Tibial artery (tissue), 4 donors: Measurements from ENCODE around the gene RBM38.

Experiments used
- DNase-seq, 2 donors: peaks; one replicate each; pipeline ENCODE4 v3.0.0-alpha.2; 2019
- H3K27ac ChIP-seq, 2 donors: fragments of 200-600 bp; sonication (generic) in 1 of 2; 1 replicate in 1 of 2; 2 replicates in 1 of 2; pipeline ENCODE4 v1.5.1; 2018 to 2019; ENCODE audit warnings: mild to moderate bottlenecking in 1 of 2
- H3K27me3 ChIP-seq, 2 donors: fragments of 200-600 bp; sonication (generic) in 1 of 2; one replicate each; pipeline versions ENCODE4 v1.5.1 to v1.6.0; 2016 to 2019
- H3K36me3 ChIP-seq, 3 donors: fragments of 200-600 bp; sonication (generic) in 2 of 3; one replicate each; pipeline ENCODE4 v1.5.1; 2016 to 2019; ENCODE audit warnings: mild to moderate bottlenecking in 2 of 3
- H3K4me1 ChIP-seq, 4 donors: fragments of 200-600 bp; sonication (generic) in 2 of 4; 1 replicate in 3 of 4; 2 replicates in 1 of 4; pipeline ENCODE4 v1.5.1; 2016 to 2019
- H3K4me3 ChIP-seq, 2 donors: fragments of 200-600 bp; sonication (generic) in 1 of 2; 1 replicate in 1 of 2; 2 replicates in 1 of 2; pipeline ENCODE4 v1.5.1; 2018 to 2019; ENCODE audit warnings: mild to moderate bottlenecking in 2 of 2
- H3K9me3 ChIP-seq, 3 donors: fragments of 200-600 bp; sonication (generic) in 1 of 3; one replicate each; pipeline ENCODE4 v1.5.1; 2016 to 2019
- intact Hi-C: fragments of 100-400 bp; cut with DNase I; formaldehyde crosslinking; loops from one replicate; pipeline ENCODE4 v1.15.0; 2023; ENCODE audit warnings: low total_unique reads
- TF ChIP-seq, protein P1 (sequence below), 2 experiments: fragments of 200-600 bp in 1 of 2; fragments of 450-650 bp in 1 of 2; IDR thresholded peaks; one replicate each; pipeline ENCODE4 v1.5.1; 2017 to 2019; ENCODE audit warnings: antibody characterized with exemption in 2 of 2, mild to moderate bottlenecking in 1 of 2, moderate library complexity in 1 of 2

The RBM38 gene

DNA sequence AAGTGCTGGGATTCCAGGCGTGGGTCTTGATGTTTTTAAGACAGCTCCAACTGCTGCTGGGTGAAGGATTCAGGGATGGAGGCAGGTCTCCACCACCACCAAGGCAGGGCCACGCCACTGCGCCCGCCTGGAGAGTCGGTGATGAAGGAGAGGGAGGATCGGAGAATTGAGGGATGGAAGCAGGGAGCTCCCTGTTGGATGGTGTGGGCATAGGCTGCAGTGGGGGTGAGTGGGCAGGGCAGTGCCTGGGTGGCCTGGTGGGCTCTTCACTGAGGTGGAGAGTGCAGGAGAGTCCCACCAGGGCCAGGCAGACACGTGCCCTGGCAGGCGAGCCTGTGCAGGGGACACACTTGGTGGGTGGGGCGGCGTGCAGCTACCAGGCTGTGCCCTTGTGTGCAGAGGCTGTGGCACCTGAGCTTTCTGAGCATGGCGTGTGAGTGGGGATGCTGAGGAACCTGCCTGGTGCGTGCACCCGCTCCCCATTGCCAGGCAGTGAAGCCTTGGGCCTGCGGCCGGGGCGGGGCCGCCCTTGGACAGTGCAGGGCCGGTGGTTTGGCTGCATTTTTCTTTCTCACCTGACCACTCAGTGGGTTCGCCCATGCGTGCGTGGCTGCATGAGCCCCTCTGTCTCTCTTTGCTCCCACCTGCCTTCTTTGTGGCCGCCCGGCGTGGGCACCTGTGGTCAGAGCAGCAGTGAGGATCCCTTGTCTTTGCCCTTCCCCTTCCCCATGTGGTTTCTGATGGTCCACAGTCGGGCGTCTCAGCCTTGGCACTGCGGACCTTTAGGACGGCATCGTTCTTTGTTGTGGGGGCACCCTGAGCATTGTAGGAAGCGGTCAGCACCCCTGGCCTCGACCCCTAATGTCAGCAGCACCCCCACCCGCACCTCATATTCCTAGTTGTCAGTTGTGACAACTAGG, 11.3 kb downstream of the RBM38 start:
- no peaks in the 10 kb centered on the region for H3K9me3 ChIP-seq
- no peak overlapping the region for H3K4me3 ChIP-seq
- peaks cover 8 to 78% (median 64%) of the 10 kb centered on the region in 3 donors for H3K36me3 ChIP-seq
- no peak for DNase-seq
- intact Hi-C loops, result no loop called here
- no peak overlapping the region for H3K27ac ChIP-seq
- H3K4me1 ChIP-seq, result peaks cover 0 to 35% (median 25%) of the 10 kb centered on the region in 4 donors
- TF ChIP-seq, protein P1, sequence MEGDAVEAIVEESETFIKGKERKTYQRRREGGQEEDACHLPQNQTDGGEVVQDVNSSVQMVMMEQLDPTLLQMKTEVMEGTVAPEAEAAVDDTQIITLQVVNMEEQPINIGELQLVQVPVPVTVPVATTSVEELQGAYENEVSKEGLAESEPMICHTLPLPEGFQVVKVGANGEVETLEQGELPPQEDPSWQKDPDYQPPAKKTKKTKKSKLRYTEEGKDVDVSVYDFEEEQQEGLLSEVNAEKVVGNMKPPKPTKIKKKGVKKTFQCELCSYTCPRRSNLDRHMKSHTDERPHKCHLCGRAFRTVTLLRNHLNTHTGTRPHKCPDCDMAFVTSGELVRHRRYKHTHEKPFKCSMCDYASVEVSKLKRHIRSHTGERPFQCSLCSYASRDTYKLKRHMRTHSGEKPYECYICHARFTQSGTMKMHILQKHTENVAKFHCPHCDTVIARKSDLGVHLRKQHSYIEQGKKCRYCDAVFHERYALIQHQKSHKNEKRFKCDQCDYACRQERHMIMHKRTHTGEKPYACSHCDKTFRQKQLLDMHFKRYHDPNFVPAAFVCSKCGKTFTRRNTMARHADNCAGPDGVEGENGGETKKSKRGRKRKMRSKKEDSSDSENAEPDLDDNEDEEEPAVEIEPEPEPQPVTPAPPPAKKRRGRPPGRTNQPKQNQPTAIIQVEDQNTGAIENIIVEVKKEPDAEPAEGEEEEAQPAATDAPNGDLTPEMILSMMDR (IDR thresholded peaks at IDR 0.05), result no peak
- no peaks in the 10 kb centered on the region for H3K27me3 ChIP-seq

DNA sequence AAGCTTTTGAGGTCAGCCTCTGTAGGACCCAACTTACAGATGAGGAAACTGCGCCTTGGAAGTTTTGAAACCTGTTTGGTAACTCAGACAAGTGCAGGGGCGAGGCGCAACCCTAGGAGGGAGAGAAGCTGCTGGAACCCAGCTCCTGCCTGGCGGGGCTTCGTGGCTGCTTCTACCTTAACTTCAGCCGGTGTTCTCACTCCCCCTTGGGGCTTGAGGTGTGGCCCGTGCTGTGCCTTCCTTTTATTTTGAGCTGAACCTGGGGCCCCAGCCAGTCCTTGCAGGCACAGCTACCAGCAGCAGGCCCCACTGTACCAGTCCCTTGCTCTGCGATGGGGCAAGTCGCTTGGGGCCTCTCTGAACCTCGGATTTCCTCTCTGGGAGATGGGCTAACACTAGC, 12.0 kb downstream of the RBM38 start:
- Histone ChIP-seq H3K9me3 (no peaks in the 10 kb centered on the region), H3K27ac (no peak overlapping the region), H3K36me3 (peaks cover 15 to 81% (median 72%) of the 10 kb centered on the region in 3 donors), H3K27me3 (no peaks in the 10 kb centered on the region), H3K4me3 (no peak overlapping the region), H3K4me1 (peaks cover 0 to 31% (median 23%) of the 10 kb centered on the region in 4 donors)
- intact Hi-C loops, result no loop called here
- no peak for DNase-seq
- TF ChIP-seq, protein P1 (IDR thresholded peaks at IDR 0.05), result no peak

DNA sequence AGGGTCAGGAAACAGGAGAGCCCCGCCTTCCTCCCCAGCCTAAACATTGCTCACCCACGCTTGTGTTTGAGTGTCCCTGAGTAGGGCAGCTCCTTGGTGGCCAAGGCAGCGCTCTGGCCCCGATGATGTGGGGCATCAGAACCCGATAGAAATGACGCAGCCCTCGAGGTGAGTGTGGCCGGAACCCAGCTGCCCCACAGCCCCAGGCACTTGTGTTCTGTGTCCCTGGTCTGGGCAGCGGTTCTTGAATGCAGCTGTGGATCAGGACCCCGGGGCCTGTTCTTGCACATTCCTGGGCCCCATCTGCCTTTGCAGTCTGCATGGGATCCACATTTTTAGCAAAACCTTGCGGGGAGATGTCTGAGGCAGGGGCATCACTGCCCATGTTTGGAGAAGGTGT, 12.8 kb downstream of the RBM38 start:
- Histone ChIP-seq H3K4me1 (peaks cover 0 to 31% (median 21%) of the 10 kb centered on the region in 4 donors), H3K9me3 (no peaks in the 10 kb centered on the region), H3K36me3 (peaks cover 20 to 88% (median 79%) of the 10 kb centered on the region in 3 donors), H3K27ac (no peak overlapping the region), H3K4me3 (no peak overlapping the region), H3K27me3 (no peaks in the 10 kb centered on the region)
- TF ChIP-seq, protein P1 (IDR thresholded peaks at IDR 0.05), result no peak
- DNase-seq, result no peak
- intact Hi-C loops, result no loop called here

DNA sequence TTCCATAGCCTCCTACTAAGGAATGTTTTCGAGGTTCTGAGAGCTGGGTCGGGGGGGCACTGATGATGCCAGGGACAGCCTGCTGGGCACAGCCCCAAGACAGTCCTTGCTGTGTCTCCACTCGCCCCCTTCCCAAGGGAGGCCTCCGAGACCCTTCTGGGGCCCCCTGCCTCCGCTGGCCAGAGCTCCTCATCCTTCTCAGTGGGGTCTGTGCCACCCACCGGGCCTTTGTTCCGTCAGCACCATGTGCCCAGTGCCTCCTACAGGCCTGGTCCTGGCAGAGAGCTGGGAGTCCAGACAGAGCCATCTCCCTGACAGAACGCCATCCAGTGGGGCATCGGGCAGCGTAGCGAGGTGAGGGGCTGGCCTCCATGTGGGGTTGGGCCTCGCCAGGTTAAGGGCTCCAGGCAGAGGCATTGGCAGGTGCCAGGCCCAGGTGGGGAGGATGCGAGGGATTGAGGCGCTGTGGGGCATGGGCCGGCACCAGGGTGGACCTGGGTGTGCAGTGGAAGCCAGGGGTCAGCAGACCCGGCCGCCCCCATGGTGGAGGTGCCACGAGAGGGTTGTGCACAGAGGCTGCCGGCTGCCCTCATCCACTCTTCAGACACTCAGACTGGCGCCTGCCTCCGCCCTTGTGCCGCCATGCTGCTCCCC, 13.3 kb downstream of the RBM38 start:
- peaks cover 20 to 93% (median 83%) of the 10 kb centered on the region in 3 donors for H3K36me3 ChIP-seq
- no peak overlapping the region for H3K4me3 ChIP-seq
- no peaks in the 10 kb centered on the region for H3K27me3 ChIP-seq
- intact Hi-C loops, result no loop called here
- H3K9me3 ChIP-seq, result no peaks in the 10 kb centered on the region
- TF ChIP-seq, protein P1 (IDR thresholded peaks at IDR 0.05), result no peak
- DNase-seq, result no peak
- H3K4me1 ChIP-seq, result peaks cover 0 to 29% (median 19%) of the 10 kb centered on the region in 4 donors
- H3K27ac ChIP-seq, result no peak overlapping the region

GRCh38 chr20:57405236-57406016, 14.2 kb downstream of the RBM38 start:
- Histone ChIP-seq H3K36me3 (peaks cover 20 to 95% (median 81%) of the 10 kb centered on the region in 3 donors), H3K27ac (no peak overlapping the region), H3K27me3 (no peaks in the 10 kb centered on the region), H3K4me1 (peaks cover 0 to 21% (median 12%) of the 10 kb centered on the region in 4 donors), H3K9me3 (no peaks in the 10 kb centered on the region), H3K4me3 (no peak overlapping the region)
- intact Hi-C loops, result no loop called here
- TF ChIP-seq, protein P1 (IDR thresholded peaks at IDR 0.05), result no peak
- no peak for DNase-seq
